ENCODE measurements around the gene CHL1.

The CHL1 gene

DNA sequence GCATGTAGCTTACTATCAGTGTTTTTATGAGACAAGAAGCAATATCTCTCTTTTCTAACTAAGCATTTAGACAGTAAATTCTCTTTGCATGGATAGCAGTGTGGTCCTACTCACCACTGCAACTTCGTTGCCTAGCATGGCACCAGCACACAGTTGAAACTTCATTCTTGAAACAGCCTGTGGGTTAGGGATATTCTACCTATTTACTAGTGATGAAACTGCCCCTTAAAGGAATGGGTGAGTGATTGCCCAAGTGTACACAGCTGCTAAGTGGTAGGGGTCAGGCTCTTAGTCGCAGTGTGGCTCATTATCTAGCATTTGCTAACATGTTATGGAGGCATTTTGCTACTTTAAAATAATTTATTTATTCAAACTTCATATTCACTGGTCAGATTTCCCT is 78.4 kb downstream of the CHL1 start:
- Histone ChIP-seq H3K4me2 (ENCODE audit: low read length) (no peak overlapping the region), H3K4me1 (ENCODE audit: control insufficient read depth, low read length) (peaks cover 71% of the 10 kb centered on the region), H3K27me3 (ENCODE audit: control insufficient read depth, low read length) (no peaks in the 10 kb centered on the region), H3K9me2 (replicated peaks; ENCODE audit: control insufficient read depth, low read length) (no peaks in the 10 kb centered on the region; the same call in 1 of the 2 replicates), H3K36me3 (ENCODE audit: control insufficient read depth, low read length) (no peaks in the 10 kb centered on the region), H3K27ac (ENCODE audit: low read depth, low read length) (no peak overlapping the region), H4K20me1 (ENCODE audit: control insufficient read depth, insufficient read depth, low read depth, low read length) (no peaks in the 10 kb centered on the region), H3K79me2 (ENCODE audit: control insufficient read depth, low read length) (no peaks in the 10 kb centered on the region), H3K9me3 (ENCODE audit: control insufficient read depth, insufficient read depth, low read length) (no peaks in the 10 kb centered on the region), H3F3A (ENCODE audit: control insufficient read depth, insufficient read depth) (peaks cover 16% of the 10 kb centered on the region), H3K4me3 (ENCODE audit: low read length) (no peak overlapping the region)
- TF ChIP-seq, protein P1, sequence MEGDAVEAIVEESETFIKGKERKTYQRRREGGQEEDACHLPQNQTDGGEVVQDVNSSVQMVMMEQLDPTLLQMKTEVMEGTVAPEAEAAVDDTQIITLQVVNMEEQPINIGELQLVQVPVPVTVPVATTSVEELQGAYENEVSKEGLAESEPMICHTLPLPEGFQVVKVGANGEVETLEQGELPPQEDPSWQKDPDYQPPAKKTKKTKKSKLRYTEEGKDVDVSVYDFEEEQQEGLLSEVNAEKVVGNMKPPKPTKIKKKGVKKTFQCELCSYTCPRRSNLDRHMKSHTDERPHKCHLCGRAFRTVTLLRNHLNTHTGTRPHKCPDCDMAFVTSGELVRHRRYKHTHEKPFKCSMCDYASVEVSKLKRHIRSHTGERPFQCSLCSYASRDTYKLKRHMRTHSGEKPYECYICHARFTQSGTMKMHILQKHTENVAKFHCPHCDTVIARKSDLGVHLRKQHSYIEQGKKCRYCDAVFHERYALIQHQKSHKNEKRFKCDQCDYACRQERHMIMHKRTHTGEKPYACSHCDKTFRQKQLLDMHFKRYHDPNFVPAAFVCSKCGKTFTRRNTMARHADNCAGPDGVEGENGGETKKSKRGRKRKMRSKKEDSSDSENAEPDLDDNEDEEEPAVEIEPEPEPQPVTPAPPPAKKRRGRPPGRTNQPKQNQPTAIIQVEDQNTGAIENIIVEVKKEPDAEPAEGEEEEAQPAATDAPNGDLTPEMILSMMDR (IDR thresholded peaks at IDR 0.05; ENCODE audit: low read depth, low read length, poor library complexity, severe bottlenecking): no peak
- TF ChIP-seq EZH2phosphoT487 (IDR thresholded peaks at IDR 0.05; ENCODE audit: borderline replicate concordance, low read length): no peak

DNA sequence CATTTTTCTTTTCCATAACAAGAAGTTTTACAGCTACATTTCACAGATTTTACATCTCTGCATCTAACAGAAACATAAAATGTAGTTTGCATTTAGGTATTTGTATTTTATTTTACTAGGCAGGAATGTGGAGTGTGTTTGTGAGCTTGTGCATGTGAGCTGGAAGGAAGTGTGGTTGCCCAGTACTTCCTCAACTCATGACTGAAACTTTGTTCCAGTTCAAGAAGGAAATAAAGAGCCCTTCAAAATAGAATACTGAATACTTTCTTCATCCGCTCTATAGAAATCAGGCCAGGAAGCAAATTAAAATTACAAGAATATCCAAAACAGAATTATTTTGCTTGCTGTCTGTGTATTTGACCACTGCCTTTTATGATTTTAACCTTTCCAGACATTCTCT is 81.3 kb downstream of the CHL1 start:
- Histone ChIP-seq H3K27me3 (ENCODE audit: control insufficient read depth, low read length) (no peaks in the 10 kb centered on the region), H3K9me2 (replicated peaks; ENCODE audit: control insufficient read depth, low read length) (no peaks in the 10 kb centered on the region; the same call in 1 of the 2 replicates), H3K4me3 (ENCODE audit: low read length) (peak overlapping the region; percentile 70), H4K20me1 (ENCODE audit: control insufficient read depth, insufficient read depth, low read depth, low read length) (no peaks in the 10 kb centered on the region), H3K9me3 (ENCODE audit: control insufficient read depth, insufficient read depth, low read length) (no peaks in the 10 kb centered on the region), H3K27ac (ENCODE audit: low read depth, low read length) (peak overlapping the region; percentile 94), H3K36me3 (ENCODE audit: control insufficient read depth, low read length) (no peaks in the 10 kb centered on the region), H3K4me2 (ENCODE audit: low read length) (peak overlapping the region; percentile 92), H3K4me1 (ENCODE audit: control insufficient read depth, low read length) (peaks cover 62% of the 10 kb centered on the region), H3F3A (ENCODE audit: control insufficient read depth, insufficient read depth) (peaks cover 16% of the 10 kb centered on the region), H3K79me2 (ENCODE audit: control insufficient read depth, low read length) (no peaks in the 10 kb centered on the region)
- TF ChIP-seq, protein P1 (IDR thresholded peaks at IDR 0.05; ENCODE audit: low read depth, low read length, poor library complexity, severe bottlenecking): no peak

- Histone ChIP-seq H3K9me3 (ENCODE audit: control insufficient read depth, insufficient read depth, low read length) (no peaks in the 10 kb centered on the region), H3K4me1 (ENCODE audit: control insufficient read depth, low read length) (peaks cover 59% of the 10 kb centered on the region), H3K9me2 (replicated peaks; ENCODE audit: control insufficient read depth, low read length) (no peaks in the 10 kb centered on the region; the same call in 1 of the 2 replicates), H3F3A (ENCODE audit: control insufficient read depth, insufficient read depth) (peaks cover 16% of the 10 kb centered on the region), H3K79me2 (ENCODE audit: control insufficient read depth, low read length) (no peaks in the 10 kb centered on the region), H3K27ac (ENCODE audit: low read depth, low read length) (peak overlapping the region; percentile 94), H3K36me3 (ENCODE audit: control insufficient read depth, low read length) (no peaks in the 10 kb centered on the region), H4K20me1 (ENCODE audit: control insufficient read depth, insufficient read depth, low read depth, low read length) (no peaks in the 10 kb centered on the region), H3K4me3 (ENCODE audit: low read length) (peak overlapping the region; percentile 70), H3K4me2 (ENCODE audit: low read length) (peak overlapping the region; percentile 92), H3K27me3 (ENCODE audit: control insufficient read depth, low read length) (no peaks in the 10 kb centered on the region)
- TF ChIP-seq, protein P1 (IDR thresholded peaks at IDR 0.05; ENCODE audit: low read depth, low read length, poor library complexity, severe bottlenecking): no peak
- no peak for TF ChIP-seq EZH2phosphoT487 (IDR thresholded peaks at IDR 0.05; ENCODE audit: borderline replicate concordance, low read length)
Measured at GRCh38 chr3:278300-279064, 81.9 kb downstream of the CHL1 start.
